Measurements from ENCODE around the gene RIMBP2. TPM values are rescaled to one million over a fixed set of nuclear protein-coding genes. Genes with fewer than 3 reads are reported as not detected.

RIMBP2 gene
- total and polyA plus RNA-seq, 2 experiments from 2014 or later: 0.31 to 0.37 TPM

DNA sequence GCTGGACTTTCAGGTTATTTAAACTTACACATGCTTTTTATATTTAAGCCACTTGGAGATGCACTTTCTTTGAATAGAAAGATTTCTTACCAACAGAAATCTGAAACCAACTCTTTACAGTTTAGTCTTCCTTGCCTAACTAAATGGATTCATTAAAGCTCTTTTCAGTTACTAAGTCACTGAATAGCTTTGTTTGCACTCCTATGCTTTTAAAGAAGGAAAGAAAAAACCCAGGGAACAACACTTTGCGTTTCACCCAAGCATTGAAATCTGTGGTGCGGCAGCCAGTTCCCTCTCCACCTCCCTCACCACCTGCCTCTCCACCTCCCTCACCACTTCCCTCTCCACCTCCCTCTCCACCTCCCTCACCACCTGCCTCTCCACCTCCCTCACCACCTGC is 70.3 kb downstream of the RIMBP2 start:
- peaks cover 82% of the 10 kb centered on the region for H3K9me3 Mint-ChIP-seq
- no peaks in the 10 kb centered on the region for H3K9me2 ChIP-seq (ENCODE audit: insufficient read depth)
- H3K4me1 Mint-ChIP-seq: peaks cover 5% of the 10 kb centered on the region

More for the DNA sequence above, 70.3 kb downstream of the RIMBP2 start:
- H3K4me2 ChIP-seq: no peak overlapping the region
- H3K4me1 ChIP-seq (ENCODE audit: insufficient read depth): no peaks in the 10 kb centered on the region
- no peak overlapping the region for H3K4me3 ChIP-seq
- H3K27ac ChIP-seq (ENCODE audit: low read depth): no peak overlapping the region
- H3F3A ChIP-seq (replicated peaks; ENCODE audit: low read depth): no peaks in the 10 kb centered on the region
- Mint-ChIP-seq H3K27me3 (ENCODE audit: insufficient read depth, low read depth, poor library complexity) (peaks cover 2% of the 10 kb centered on the region), H3K27ac (no peak overlapping the region), H3K36me3 (ENCODE audit: low read depth) (peaks cover 32% of the 10 kb centered on the region), H3K4me3 (no peak overlapping the region)
- H3K36me3 ChIP-seq (ENCODE audit: insufficient read depth): no peaks in the 10 kb centered on the region
- no peaks in the 10 kb centered on the region for H3K27me3 ChIP-seq (ENCODE audit: insufficient read depth)
- ATAC-seq: no peak
- H4K20me1 ChIP-seq (replicated peaks; ENCODE audit: insufficient read depth): no peaks in the 10 kb centered on the region
- DNase-seq (ENCODE audit: low spot score): no peak
- H3K79me2 ChIP-seq (replicated peaks; ENCODE audit: insufficient read depth): no peaks in the 10 kb centered on the region
- H2AFZ ChIP-seq: no peak overlapping the region
- TF ChIP-seq, protein P1, sequence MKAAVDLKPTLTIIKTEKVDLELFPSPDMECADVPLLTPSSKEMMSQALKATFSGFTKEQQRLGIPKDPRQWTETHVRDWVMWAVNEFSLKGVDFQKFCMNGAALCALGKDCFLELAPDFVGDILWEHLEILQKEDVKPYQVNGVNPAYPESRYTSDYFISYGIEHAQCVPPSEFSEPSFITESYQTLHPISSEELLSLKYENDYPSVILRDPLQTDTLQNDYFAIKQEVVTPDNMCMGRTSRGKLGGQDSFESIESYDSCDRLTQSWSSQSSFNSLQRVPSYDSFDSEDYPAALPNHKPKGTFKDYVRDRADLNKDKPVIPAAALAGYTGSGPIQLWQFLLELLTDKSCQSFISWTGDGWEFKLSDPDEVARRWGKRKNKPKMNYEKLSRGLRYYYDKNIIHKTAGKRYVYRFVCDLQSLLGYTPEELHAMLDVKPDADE (IDR thresholded peaks at IDR 0.05): no peak
- TF ChIP-seq, protein P2, sequence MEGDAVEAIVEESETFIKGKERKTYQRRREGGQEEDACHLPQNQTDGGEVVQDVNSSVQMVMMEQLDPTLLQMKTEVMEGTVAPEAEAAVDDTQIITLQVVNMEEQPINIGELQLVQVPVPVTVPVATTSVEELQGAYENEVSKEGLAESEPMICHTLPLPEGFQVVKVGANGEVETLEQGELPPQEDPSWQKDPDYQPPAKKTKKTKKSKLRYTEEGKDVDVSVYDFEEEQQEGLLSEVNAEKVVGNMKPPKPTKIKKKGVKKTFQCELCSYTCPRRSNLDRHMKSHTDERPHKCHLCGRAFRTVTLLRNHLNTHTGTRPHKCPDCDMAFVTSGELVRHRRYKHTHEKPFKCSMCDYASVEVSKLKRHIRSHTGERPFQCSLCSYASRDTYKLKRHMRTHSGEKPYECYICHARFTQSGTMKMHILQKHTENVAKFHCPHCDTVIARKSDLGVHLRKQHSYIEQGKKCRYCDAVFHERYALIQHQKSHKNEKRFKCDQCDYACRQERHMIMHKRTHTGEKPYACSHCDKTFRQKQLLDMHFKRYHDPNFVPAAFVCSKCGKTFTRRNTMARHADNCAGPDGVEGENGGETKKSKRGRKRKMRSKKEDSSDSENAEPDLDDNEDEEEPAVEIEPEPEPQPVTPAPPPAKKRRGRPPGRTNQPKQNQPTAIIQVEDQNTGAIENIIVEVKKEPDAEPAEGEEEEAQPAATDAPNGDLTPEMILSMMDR (conservative IDR thresholded peaks at IDR 0.05; ENCODE audit: low read depth in 2 of 2): no peak
- TF ChIP-seq, protein P3, sequence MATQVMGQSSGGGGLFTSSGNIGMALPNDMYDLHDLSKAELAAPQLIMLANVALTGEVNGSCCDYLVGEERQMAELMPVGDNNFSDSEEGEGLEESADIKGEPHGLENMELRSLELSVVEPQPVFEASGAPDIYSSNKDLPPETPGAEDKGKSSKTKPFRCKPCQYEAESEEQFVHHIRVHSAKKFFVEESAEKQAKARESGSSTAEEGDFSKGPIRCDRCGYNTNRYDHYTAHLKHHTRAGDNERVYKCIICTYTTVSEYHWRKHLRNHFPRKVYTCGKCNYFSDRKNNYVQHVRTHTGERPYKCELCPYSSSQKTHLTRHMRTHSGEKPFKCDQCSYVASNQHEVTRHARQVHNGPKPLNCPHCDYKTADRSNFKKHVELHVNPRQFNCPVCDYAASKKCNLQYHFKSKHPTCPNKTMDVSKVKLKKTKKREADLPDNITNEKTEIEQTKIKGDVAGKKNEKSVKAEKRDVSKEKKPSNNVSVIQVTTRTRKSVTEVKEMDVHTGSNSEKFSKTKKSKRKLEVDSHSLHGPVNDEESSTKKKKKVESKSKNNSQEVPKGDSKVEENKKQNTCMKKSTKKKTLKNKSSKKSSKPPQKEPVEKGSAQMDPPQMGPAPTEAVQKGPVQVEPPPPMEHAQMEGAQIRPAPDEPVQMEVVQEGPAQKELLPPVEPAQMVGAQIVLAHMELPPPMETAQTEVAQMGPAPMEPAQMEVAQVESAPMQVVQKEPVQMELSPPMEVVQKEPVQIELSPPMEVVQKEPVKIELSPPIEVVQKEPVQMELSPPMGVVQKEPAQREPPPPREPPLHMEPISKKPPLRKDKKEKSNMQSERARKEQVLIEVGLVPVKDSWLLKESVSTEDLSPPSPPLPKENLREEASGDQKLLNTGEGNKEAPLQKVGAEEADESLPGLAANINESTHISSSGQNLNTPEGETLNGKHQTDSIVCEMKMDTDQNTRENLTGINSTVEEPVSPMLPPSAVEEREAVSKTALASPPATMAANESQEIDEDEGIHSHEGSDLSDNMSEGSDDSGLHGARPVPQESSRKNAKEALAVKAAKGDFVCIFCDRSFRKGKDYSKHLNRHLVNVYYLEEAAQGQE (IDR thresholded peaks at IDR 0.05; ENCODE audit: unreplicated experiment): no peak
- TF ChIP-seq STAT1 (IDR thresholded peaks at IDR 0.05; ENCODE audit: unreplicated experiment) (no peak), ZNF114 (CRISPR knock-in tag; IDR thresholded peaks at IDR 0.05) (no peak), EZH2 (IDR thresholded peaks at IDR 0.05; ENCODE audit: low read depth, unreplicated experiment) (no peak), ZNF331 (CRISPR knock-in tag; IDR thresholded peaks at IDR 0.05; ENCODE audit: low read depth) (no peak), EZH2phosphoT487 (IDR thresholded peaks at IDR 0.05; ENCODE audit: unreplicated experiment) (no peak), JUNB (IDR thresholded peaks at IDR 0.05; ENCODE audit: unreplicated experiment) (no peak), POLR2AphosphoS5 (IDR thresholded peaks at IDR 0.05; ENCODE audit: low read depth) (no peak), CREB1 (CRISPR knock-in tag; IDR thresholded peaks at IDR 0.05; ENCODE audit: low read depth) (no peak), NANOG (IDR thresholded peaks at IDR 0.05; ENCODE audit: borderline replicate concordance) (no peak)
- TF ChIP-seq, protein P4, sequence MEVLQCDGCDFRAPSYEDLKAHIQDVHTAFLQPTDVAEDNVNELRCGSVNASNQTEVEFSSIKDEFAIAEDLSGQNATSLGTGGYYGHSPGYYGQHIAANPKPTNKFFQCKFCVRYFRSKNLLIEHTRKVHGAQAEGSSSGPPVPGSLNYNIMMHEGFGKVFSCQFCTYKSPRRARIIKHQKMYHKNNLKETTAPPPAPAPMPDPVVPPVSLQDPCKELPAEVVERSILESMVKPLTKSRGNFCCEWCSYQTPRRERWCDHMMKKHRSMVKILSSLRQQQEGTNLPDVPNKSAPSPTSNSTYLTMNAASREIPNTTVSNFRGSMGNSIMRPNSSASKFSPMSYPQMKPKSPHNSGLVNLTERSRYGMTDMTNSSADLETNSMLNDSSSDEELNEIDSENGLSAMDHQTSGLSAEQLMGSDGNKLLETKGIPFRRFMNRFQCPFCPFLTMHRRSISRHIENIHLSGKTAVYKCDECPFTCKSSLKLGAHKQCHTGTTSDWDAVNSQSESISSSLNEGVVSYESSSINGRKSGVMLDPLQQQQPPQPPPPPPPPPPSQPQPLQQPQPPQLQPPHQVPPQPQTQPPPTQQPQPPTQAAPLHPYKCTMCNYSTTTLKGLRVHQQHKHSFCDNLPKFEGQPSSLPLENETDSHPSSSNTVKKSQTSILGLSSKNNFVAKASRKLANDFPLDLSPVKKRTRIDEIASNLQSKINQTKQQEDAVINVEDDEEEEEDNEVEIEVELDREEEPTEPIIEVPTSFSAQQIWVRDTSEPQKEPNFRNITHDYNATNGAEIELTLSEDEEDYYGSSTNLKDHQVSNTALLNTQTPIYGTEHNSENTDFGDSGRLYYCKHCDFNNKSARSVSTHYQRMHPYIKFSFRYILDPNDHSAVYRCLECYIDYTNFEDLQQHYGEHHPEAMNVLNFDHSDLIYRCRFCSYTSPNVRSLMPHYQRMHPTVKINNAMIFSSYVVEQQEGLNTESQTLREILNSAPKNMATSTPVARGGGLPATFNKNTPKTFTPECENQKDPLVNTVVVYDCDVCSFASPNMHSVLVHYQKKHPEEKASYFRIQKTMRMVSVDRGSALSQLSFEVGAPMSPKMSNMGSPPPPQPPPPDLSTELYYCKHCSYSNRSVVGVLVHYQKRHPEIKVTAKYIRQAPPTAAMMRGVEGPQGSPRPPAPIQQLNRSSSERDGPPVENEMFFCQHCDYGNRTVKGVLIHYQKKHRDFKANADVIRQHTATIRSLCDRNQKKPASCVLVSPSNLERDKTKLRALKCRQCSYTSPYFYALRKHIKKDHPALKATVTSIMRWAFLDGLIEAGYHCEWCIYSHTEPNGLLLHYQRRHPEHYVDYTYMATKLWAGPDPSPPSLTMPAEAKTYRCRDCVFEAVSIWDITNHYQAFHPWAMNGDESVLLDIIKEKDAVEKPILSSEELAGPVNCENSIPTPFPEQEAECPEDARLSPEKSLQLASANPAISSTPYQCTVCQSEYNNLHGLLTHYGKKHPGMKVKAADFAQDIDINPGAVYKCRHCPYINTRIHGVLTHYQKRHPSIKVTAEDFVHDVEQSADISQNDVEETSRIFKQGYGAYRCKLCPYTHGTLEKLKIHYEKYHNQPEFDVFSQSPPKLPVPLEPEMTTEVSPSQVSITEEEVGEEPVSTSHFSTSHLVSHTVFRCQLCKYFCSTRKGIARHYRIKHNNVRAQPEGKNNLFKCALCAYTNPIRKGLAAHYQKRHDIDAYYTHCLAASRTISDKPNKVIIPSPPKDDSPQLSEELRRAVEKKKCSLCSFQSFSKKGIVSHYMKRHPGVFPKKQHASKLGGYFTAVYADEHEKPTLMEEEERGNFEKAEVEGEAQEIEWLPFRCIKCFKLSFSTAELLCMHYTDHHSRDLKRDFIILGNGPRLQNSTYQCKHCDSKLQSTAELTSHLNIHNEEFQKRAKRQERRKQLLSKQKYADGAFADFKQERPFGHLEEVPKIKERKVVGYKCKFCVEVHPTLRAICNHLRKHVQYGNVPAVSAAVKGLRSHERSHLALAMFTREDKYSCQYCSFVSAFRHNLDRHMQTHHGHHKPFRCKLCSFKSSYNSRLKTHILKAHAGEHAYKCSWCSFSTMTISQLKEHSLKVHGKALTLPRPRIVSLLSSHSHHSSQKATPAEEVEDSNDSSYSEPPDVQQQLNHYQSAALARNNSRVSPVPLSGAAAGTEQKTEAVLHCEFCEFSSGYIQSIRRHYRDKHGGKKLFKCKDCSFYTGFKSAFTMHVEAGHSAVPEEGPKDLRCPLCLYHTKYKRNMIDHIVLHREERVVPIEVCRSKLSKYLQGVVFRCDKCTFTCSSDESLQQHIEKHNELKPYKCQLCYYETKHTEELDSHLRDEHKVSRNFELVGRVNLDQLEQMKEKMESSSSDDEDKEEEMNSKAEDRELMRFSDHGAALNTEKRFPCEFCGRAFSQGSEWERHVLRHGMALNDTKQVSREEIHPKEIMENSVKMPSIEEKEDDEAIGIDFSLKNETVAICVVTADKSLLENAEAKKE (CRISPR knock-in tag; IDR thresholded peaks at IDR 0.05): no peak
